ENCODE results near the gene COL12A1. TPM values are rescaled to one million over a fixed set of nuclear protein-coding genes. Genes with fewer than 3 reads are reported as not detected.

Gene COL12A1
- total RNA-seq, 6 experiments from 2014 or later = 1.1 to 4.4 (median 3.0) TPM

- TF ChIP-seq CTCF (IDR thresholded peaks at IDR 0.05) = no peak
- no peak for TF ChIP-seq POLR2A (IDR thresholded peaks at IDR 0.05)
- Histone ChIP-seq H3K4me1 (no peaks in the 10 kb centered on the region), H3K4me3 (no peak overlapping the region), H3K36me3 (no peaks in the 10 kb centered on the region), H3K27me3 (no peaks in the 10 kb centered on the region), H3K9me3 (no peaks in the 10 kb centered on the region), H3K27ac (no peak overlapping the region)
- DNase-seq = no peak
- no peak for ATAC-seq
- WGBS (ENCODE audit: insufficient coverage, low coverage, low lambda C conversion rate, missing lambda C conversion rate) = 52% methylated on average over 2 of the region's 2 CpGs
- intact Hi-C loops (cut with DNase I) = no loop called here
Measured at GRCh38 chr6:75124085-75124484, 81.8 kb downstream of the COL12A1 start.

- ATAC-seq (no peak), DNase-seq (no peak)
- H3K27ac ChIP-seq = no peak overlapping the region
- TF ChIP-seq POLR2A (IDR thresholded peaks at IDR 0.05) (no peak), CTCF (IDR thresholded peaks at IDR 0.05) (no peak)
- H3K36me3 ChIP-seq = no peaks in the 10 kb centered on the region
- no peaks in the 10 kb centered on the region for H3K4me1 ChIP-seq
- no peak overlapping the region for H3K4me3 ChIP-seq
- intact Hi-C loops (cut with DNase I) = no loop called here
- WGBS (ENCODE audit: insufficient coverage, low coverage, low lambda C conversion rate, missing lambda C conversion rate) = 78% methylated on average over 8 of the region's 8 CpGs
- H3K9me3 ChIP-seq = no peaks in the 10 kb centered on the region
- H3K27me3 ChIP-seq = no peaks in the 10 kb centered on the region
Measured at GRCh38 chr6:75118925-75119515, 86.8 kb downstream of the COL12A1 start.

- no peak for ATAC-seq
- no peak for TF ChIP-seq CTCF (IDR thresholded peaks at IDR 0.05)
- no peak for TF ChIP-seq POLR2A (IDR thresholded peaks at IDR 0.05)
- 71% methylated on average over 2 of the region's 2 CpGs for WGBS (ENCODE audit: insufficient coverage, low coverage, low lambda C conversion rate, missing lambda C conversion rate)
- intact Hi-C loops (cut with DNase I) = no loop called here
- Histone ChIP-seq H3K9me3 (no peaks in the 10 kb centered on the region), H3K4me1 (no peaks in the 10 kb centered on the region), H3K36me3 (no peaks in the 10 kb centered on the region), H3K27me3 (no peaks in the 10 kb centered on the region), H3K27ac (no peak overlapping the region), H3K4me3 (no peak overlapping the region)
- no peak for DNase-seq
Measured at GRCh38 chr6:75117701-75118100, 88.2 kb downstream of the COL12A1 start.

- no peaks in the 10 kb centered on the region for H3K9me3 ChIP-seq
- no peak for ATAC-seq
- H3K27ac ChIP-seq = no peak overlapping the region
- H3K36me3 ChIP-seq = no peaks in the 10 kb centered on the region
- H3K27me3 ChIP-seq = no peaks in the 10 kb centered on the region
- WGBS (ENCODE audit: insufficient coverage, low coverage, low lambda C conversion rate, missing lambda C conversion rate) = 75% methylated on average over 3 of the region's 3 CpGs
- no peaks in the 10 kb centered on the region for H3K4me1 ChIP-seq
- no peak for TF ChIP-seq CTCF (IDR thresholded peaks at IDR 0.05)
- TF ChIP-seq POLR2A (IDR thresholded peaks at IDR 0.05) = no peak
- DNase-seq = no peak
- no peak overlapping the region for H3K4me3 ChIP-seq
- intact Hi-C loops (cut with DNase I) = no loop called here
Measured at GRCh38 chr6:75116946-75117345, 88.9 kb downstream of the COL12A1 start.

GRCh38 chr6:75115481-75115880 is 90.4 kb downstream of the COL12A1 start:
- 77% methylated on average over 3 of the region's 3 CpGs for WGBS (ENCODE audit: insufficient coverage, low coverage, low lambda C conversion rate, missing lambda C conversion rate)
- ATAC-seq (no peak), DNase-seq (no peak)
- TF ChIP-seq CTCF (IDR thresholded peaks at IDR 0.05) (no peak), POLR2A (IDR thresholded peaks at IDR 0.05) (no peak)
- no peaks in the 10 kb centered on the region for H3K27me3 ChIP-seq
- H3K4me3 ChIP-seq = no peak overlapping the region
- H3K36me3 ChIP-seq = no peaks in the 10 kb centered on the region
- H3K9me3 ChIP-seq = no peaks in the 10 kb centered on the region
- intact Hi-C loops (cut with DNase I) = no loop called here
- H3K4me1 ChIP-seq = no peaks in the 10 kb centered on the region
- no peak overlapping the region for H3K27ac ChIP-seq

Measured in right lobe of liver (tissue), 6 donors.